Activated effector memory CD4-positive, alpha-beta T cell treated with anti-CD3 and anti-CD28 coated beads, Interleukin-2, amount 50 U/mL, for 16 hours (primary cell): ENCODE data around the gene EGFL7.

ENCODE experiments used
- DNase-seq: peaks from one replicate; pipeline ENCODE4 v3.0.0-alpha.2; 2020

EGFL7 gene

DNA sequence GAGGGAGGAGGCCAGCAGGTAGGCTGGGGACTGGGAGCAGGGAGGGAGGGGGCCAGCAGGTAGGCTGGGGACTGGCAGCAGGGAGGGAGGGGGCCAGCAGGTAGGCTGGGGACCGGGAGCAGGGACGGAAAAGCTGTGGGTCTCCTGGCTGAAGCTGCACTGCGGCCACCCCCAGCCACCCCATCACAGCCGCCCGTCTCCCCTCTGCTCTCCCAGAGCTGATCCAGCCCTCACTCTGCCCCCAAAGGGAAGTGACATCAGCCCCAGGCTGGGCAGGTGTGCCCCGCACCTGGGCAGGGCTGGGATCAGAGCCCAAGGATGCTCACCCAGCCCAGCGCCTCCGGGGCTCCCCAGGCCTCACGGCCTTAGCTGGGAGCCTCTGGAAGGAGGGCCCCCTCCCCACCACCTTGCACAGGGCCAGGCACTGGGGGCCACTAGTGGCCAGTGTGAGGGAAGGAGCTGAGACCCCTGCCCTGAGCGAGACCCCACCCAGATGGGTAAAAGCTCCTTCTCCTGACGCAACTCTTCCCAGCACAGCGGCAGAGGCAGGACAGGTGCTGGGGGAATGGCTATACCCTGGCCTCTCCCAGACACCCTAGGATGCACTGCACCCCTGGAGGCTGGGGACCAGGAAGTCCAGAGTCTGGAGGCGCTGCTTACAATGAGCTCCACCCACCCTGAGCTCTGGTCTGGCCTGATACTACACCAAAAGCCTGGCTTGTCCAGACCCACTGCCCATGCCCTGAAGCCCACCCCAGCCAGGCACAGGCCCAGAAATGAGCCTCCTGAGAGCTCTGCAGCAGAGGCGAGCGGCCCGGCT is 13.0 kb downstream of the EGFL7 start:
- no peak for DNase-seq

DNA sequence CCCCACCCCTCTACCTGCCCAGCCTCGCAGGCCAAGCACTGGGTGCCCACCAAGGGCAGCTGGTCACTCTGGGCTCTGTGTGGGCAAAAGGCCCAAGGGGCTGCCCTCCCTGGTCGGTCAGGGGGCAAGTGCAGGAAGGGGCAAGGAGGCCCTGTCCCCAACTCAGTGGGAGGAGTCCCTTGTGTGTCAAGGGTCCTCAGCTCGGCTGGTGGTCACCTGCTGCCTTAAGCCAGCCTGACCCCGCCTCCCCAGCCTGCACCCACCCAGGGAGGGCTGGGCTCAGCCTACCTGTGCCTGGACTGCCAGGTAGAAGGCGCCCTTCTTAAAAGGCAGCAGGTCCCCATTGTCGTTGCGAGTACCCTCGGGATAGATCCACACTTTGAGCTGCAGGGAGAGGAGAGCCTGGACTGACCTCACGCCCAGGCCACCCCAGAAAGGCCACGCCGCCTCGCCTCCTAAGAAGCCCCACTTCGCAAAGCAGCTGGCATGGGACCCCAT is 13.6 kb downstream of the EGFL7 start:
- no peak for DNase-seq

DNA sequence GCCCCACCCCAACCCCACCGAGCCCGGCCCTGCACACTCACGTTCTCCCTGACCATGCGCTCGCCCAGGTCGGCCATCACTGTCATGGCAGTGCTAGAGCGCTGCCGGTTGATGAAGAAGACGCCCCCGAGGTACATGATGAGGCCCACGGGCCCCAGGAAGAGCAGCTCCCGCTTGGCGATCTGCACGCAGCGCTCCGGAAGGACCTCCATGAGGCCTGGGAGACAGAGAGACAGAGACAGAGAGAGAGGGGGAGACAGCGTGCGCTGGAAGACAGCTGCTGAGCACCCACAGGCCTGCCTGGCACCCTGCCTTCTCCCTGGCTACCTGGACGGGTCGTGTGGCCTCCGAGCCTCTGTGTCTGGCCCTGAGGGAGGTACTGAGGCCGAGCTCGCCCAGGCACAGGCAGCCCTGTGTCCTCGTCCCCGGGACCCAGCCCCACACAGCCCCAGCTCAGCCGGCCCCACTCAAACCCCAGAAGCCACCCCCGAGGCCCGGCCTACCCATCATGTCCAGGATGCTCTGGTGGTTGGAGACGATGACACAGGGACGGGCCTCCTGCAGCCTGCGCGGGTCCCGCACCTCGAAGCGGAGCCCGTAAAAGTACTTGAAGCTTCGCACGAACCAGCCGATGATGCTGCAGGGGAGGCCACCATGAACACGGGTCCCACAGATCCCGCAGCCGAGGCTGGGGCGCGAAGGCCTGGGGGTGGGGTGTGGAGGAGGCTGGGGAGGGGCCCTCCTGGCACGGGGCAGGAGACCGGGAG is 14.4 kb downstream of the EGFL7 start:
- DNase-seq, result no peak

DNA sequence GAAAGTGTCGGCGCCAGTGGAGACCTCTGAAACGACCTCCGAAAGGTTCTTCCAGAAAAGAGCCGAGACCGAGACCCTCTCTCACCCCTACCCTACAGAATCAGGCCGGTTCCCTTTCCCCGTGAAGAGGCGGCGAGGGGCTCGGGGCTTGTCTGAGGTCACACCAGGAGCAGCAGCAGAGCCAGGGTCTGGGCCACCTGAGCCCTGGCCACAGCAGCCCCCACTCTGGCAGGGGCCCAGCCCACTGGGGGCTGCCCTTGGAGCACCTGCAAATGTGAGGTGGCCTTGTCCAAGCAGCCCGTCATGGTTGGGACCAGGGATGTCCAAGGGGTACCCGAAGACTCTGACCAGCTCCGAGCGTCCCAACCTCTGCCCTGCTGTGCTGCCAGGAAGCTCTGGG is 15.3 kb downstream of the EGFL7 start:
- DNase-seq, result no peak

DNA sequence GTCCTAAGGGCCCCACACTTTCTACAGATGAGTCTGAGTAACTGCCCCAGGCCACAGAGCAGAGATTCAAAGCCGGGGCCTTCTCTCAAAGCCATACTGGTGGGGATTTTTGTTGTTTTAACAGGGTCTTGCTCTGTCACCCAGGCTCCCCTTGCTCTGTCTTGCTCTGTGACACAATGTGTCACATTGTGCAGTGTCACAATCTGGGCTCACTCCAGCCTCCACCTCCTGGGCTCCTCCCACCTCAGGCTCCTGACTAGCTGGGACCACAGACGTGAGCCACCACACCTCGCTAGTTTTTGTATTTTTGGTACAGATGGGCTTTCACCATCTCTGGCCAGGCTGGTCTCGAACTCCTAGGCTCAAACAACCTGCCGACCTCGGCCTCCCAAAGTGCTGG is 15.9 kb downstream of the EGFL7 start:
- no peak for DNase-seq

DNA sequence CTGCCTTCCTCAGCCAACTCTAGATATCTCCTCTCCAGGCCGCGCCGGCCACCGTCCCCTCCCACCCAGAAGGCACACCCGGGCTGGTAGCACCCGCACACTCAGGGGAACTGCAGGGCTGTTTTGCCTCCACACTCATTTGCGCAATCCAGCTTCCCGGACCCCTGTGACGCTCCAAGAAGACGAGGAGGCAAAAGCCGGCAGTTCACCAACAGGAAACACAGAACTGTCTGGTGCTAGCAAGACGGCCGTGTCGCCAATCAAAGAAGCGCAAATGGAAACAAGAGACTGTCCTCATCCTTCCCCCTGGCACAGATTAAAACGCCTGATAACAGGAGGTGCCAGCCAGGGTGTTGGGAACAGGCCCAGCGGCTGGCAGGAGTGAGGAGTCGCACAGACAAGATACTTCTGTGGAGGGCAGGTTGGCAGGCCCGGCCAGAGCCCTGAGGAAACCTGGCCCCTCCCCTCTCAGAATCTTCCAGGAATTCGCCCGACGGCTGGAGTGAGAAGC is 16.8 kb downstream of the EGFL7 start:
- DNase-seq, result no peak

DNA sequence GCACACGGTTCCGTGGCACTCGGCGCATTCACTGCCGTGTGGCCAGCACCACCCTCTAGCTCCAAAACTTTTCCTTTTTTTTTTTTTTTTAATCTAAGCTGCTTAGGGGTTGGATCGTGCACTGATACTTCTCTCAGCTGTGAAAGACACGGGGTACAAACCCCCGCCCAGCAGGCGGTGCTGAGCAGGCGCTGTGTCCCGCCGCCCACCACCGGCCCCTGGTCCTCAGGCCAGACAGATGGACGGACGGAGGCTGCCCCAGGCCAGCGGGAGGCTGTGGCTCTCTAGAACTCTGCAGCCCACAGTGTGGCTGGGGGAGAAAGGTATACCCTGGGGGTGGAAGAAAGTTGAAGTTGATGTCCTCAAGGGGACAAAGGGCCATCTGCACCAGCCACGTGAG is 18.3 kb downstream of the EGFL7 start:
- DNase-seq, result no peak

DNA sequence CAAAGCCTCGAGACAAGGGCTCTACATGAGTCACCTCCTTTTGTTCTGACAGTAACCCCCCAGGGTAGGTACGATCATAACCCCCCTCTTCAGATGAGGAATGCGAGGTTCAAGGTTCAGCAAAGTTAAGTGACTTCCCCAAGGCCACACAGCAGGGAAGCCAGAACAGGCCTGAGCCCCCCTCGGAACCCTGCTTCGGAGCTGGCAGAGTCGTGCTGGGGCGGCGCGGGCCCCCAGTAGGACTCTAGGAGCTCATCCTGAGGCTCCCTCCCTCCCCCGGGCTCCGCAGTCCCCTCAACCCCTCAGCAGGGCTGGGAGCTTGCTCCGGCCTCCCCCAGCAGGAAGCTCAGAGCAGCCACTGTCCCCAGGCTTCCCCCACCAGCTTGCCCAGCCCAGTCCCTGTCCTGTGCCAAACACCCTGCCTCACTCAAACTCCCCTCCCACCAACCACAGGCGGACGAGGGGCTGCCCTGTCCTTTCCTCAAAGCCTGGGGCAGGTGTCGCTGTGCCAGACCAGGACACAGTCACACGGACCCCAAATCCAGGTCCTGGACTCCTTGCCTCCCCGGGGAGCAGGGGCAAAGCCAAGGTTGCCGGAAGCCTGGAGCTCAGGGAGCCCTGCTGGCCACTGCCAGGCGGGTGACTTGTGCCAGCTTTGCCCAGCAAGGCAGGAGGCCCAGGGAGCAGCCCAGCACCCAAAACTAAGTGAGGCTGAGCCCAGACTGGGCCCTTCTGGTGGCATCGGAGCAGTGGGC is 19.4 kb downstream of the EGFL7 start:
- no peak for DNase-seq

DNA sequence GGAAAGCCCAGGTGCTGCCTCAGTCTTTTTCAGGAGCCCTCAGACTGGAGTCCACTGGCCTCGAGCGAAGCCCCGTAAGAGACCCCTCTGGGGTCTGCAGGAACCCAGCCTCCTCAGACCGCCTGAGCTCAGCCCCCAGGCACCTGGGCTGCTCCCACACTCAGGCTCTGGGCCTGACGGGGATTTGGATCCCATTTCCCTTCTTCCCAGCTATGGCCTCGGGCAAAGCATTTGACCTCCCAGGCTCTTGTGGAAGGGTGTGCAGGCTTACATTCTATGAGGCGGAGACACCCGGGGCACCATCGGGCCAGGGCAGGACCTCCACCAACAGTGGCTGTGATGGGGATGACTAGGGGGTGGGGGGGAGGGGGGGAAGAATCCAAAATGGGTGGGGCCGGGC is 20.0 kb downstream of the EGFL7 start:
- no peak for DNase-seq

DNA sequence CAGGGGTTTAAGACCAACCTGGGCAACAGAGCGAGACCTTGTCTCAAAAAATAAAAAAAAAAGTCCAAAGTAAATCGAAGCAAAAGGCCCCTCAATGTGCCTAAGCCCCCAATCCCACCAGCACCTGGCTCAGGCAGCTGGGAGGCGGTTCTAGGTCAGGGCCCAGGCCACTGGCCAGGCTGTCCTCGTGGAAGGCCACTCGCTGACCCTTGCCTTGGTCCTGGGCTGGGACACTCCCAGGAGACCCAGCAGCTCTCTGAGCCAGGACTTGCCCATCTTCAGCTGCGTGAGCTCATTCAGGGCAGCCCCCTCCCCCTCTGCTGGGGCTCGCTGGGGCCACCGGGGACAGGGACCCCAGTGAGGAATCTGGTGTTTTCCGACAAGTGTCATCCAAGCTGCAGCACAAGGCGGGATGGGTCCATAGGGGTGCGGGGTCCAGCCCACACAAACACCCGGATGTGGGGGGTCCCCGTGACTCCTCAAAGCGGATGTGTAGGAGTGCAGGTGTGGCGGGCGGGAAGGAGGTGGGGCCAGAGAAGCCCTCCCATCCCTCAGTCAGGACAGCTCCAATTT is 20.5 kb downstream of the EGFL7 start:
- DNase-seq, result no peak

DNA sequence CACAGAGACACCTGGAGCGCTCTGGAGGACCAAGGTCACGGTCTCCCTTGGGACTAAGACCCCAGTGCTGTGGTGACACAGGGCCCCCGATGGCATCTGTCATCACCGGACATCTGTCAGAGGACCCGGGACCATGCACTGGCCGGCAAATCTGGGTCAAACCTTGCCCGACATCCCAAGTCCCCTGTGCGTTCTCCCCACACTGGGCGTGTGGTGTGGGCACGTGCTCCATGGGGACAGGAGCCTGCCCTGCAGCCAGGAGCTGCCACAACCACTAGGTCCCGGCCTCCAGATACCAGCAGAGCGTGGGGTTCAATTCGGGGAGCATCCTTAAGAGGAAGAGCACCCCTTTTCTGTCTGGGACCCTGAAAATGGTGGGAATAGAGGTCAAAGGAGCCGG is 21.0 kb downstream of the EGFL7 start:
- no peak for DNase-seq

DNA sequence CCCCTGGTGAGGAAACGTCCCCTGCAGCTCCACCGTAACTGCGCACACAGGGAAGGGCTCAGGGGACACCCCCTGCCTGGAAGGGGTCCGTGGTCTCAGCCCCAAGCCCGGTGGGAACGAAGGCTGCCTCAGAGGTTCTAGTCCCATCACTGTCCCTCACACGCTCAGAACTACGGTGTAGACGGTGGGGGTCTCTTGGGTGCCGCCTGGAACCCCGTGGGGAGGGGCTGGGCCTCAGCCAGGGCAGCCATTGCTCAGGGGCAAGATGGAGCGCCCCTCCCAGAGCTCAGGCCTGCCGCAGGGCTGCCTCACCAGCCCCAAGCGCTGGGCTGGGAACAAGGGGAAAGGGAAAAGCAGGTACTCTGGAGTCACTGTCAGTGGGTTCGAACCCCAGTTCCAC is 21.6 kb downstream of the EGFL7 start:
- no peak for DNase-seq

DNA sequence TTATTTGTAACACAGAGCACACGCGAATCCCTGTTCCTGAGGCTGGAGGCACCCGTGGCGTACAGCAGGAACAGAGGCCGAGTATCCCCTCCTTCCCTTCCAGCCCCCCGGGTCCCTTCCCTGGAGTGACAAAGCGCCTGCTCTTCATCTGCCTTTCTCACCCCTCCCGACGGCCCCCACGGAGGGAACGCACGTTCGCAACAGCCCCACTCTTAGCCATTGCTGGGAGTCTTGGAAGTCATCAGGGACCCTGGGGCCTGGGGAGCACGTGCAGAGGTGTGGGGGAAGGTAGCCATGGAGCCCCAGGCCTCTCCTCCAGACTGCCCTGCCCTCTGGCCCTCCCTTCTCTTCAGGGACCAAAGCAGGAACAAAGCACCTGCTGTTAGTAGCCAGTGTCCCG is 22.1 kb downstream of the EGFL7 start:
- no peak for DNase-seq

DNA sequence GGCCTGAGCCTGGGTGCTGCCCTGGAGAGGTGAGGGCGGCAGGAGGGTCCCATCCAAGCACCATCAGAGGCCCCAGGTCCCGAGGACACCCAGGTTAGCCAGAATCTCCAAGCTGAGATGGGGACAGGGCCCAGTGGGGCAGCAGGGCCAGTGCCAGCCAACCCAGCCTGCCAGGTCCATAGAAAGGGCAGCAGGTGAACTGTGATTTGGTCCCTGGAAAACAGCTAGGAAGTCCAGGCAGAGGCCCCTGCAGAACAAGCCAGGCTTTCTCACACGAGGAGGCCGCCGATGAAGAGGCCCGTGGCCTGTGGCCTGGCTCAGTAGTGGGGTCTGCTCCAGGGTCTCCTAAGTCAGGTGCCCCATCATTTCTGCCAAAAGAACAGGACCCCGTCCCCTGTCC is 22.5 kb downstream of the EGFL7 start:
- DNase-seq, result no peak

DNA sequence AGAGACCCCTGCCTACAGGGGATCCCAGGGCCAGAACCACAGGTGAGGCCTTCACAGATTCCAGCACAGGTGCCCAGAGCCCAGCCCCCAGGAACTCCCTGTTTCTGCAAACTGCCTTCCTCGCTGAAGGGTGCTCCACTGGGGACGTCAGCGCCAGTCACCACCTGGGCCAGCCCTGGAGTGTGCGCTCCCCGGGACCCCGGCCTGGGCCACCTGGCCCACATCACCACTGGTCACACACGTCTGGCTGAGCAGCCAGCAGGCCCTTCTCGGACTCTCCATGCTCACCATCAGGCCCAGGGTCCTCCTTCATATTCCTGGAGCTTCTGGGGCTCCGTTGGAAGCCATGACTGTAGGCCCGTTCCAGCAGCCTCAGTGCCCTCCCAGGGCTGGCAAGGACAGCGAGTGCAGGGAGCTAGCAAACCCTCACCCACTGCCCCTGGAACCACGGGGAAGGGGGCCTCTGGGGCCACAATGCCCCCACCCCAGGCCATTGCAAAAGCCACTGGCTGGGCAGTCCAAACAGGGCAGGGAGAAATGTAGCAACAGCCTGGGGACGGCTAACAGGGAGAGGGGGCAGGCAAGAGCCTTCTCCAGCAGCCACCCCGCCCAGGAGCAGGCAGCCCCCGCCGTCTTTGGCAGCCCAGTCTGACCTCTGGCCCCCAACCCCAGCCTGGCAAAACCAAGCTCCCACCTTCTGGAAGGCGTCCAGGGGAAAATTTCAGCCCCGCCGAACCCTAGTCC is 23.2 kb downstream of the EGFL7 start:
- no peak for DNase-seq

DNA sequence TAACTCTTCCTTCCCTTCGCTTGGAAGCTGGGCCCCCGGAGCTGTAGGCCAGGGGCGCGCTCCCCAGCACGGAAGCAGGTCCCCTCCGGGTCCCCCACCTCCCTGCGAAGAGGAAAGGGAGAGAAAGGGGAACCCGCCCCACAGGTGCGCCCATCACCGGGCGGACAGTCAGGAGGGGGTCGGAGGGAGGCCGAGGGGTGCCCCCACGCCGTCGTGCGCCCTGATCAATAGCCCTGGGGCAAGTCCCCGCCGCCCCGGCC is 23.7 kb downstream of the EGFL7 start:
- DNase-seq, result no peak

DNA sequence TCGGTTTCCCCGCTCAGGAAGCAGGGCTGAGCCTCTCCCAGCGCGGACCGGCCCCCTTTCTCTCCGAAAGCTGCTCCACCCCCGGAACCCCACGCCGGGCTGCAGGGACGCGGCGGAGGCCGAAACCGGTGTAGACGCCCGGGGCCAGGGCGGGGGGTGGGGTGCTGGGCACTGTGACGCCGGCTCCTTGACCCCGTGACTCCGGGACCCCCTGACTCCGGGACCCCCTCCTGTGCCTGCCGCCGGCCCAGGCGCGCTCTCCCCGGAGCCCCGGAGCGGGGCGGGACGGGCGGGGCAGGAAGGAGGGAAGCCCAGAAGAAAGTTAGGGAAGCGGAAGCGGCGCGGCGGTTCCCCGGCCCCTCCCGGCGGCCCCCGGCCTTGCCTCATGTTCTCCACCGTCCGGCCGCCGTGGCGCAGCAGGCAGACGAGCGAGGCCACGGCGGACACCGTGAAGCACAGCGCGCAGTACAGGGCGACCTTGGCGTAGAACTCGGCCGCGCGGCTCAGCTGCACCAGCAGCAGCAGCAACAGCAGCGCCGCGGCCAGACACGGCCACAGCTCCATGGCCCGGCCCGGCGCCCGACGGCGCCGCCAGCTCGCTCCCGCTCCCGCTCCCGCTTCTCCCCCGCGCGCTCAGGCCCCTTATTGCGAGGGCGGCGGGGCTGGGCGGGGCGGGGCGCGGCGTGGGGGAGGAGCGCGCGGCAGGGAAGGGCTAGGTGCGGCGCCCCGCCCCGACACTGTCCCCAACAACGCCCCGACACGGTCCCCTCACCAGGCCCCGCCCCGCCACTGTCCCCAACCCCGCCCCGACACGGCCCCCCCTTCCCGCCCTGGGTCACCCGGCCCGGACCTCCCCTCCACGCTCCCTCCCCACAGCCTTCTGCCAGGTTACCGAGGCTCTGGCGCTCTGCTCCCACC is 24.3 kb downstream of the EGFL7 start, which contains the start of gene AGPAT2:
TSS of gene AGPAT2 (minus strand) at position 664 of the 918 bp plus-strand sequence. CDS start at position 564, 100 bp downstream.
- DNase-seq, result peak; percentile 85

DNA sequence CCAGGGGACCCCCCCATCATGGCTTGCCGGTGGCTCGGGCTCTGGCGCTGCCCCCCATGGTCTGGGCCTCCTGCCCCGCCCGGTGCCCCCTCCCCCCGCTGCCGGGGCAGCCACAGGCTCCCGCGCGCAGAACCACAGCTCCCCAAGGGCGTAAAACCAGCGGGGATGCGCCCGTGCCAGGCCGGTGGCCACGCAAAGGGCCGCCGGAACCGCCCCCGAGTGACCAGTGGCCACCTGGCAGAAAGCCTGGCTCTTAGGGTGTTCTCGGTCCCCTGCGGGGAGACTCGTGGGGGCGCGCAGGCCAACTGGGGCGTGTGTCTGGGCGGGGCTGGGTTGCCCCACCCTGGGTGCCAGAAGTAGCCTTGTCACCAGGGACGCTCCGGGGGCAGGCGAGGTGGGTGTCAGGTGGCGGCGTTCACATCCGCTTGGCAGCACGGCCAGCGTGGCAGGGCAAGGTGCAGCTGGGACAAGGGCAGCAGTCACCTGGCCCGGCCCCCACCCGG is 25.1 kb downstream of the EGFL7 start:
- DNase-seq, result no peak

DNA sequence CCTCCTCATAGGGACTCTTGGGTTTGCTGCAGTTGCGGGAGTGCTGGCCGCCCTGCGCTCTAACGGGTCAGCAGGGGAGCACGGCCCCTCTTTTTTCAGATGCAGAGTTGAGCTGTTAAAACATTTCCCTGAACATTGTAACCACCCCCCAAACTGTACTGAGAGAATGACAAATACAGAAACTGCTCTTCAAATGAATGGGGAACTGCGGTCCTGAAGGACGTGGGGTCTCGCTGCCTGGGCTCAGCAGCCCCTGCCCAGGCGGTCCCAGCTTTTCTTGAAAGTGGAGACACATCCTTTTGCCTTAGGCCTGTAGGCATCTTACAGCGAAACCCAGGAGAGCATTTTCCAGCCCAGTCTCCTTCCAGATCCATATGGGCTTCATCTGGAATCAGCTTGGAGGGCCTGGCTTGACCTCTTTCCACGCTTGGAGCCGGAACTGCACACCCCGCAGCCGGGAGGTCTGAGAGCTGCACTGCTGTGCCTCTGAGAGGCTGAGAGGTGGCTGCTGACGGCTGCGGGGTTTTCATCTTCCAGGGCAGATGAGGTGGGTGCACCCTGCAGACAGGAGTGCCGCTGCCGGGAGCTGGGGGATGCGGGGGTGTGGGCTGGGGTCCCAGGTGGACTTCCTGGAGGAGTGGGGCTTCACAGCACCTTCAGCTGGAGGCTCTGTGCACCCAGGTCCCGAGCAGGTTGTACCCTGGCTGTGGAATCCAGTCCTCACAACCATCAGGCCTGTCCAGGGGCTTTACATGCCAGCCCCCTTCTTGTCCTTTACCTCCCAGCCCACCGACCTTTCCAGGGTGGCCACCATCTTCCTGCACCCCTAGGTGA is 25.8 kb downstream of the EGFL7 start:
- DNase-seq, result no peak

DNA sequence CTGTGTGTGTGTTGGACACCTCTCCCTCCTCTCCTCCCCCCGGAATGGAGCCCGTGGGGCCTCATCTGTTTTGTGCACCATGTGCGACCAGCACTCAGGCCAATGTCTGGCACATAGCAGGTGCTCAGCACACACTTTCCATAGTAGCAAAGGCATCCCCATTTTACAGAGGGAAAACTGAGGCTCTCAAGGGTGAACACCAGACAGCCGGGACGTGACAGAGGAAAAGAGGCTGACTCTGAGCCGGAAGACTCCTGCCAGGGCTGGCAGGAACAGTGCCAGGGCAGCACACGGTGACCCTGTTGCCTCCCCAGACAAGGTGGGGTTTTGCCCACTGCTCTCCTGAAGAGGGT is 26.4 kb downstream of the EGFL7 start:
- no peak for DNase-seq
